HCT116 (cell line): ENCODE measurements around the gene TENM3. TPM values are rescaled to one million over a fixed set of nuclear protein-coding genes. Genes with fewer than 3 reads are reported as not detected.

Experiments used
- ATAC-seq: fragments of 200-7000 bp; cut with Tn5 transposase; 2 replicates; pipeline ENCODE4 v1.9.1; 2020; ENCODE audit warnings: mild to moderate bottlenecking, moderate library complexity
- BruUV-seq: library from RNA; stranded (reverse); fragments of 400-500 nt; replicated peaks from 2 replicates; lab custom pipeline; 2021; lab: Mats Ljungman, UMichigan
- CTCF ChIA-PET: fragments of 300-600 bp; sonication (Branson Sonifier 250); formaldehyde crosslinking; loops from one replicate; lab custom pipeline; 2021; ENCODE audit warnings: antibody characterized with exemption; lab: Charles Lee
- POLR2A ChIA-PET: fragments of 300-600, 350-600 bp; sonication (Branson Sonifier 250); formaldehyde crosslinking; loops from one replicate; lab custom pipeline; 2021; ENCODE audit warnings: antibody characterized with exemption; lab: Charles Lee
- RAD21 ChIA-PET, 2 experiments: fragments of 300-600 bp; sonication (Branson Sonifier 250); formaldehyde crosslinking; loops; one replicate each; lab custom pipeline; 2023; ENCODE audit warnings: low total read pairs in 2 of 2; ENCODE audit not compliant: uncharacterized antibody in 2 of 2, unreplicated experiment in 2 of 2, low non-redundant PET in 1 of 2; lab: Charles Lee
- DNase-seq: peaks from one replicate; pipeline ENCODE4 v3.0.0-alpha.2; 2010; ENCODE audit warnings: low read depth, low spot score
- H2AFZ ChIP-seq: fragments of 200-600 bp; shearing (Covaris generic), sonication (generic); 2 replicates; pipeline ENCODE4 v1.6.1; 2017; ENCODE audit warnings: low read depth, mixed run types, mixed read lengths, antibody characterized with exemption, low read length; ENCODE audit not compliant: poor library complexity, severe bottlenecking
- H3K27ac ChIP-seq: 2 replicates; pipeline ENCODE4 v1.5.1; 2012; ENCODE audit warnings: low read depth, low read length
- H3K27me3 ChIP-seq: fragments of 200-600 bp; sonication (generic); 2 replicates; pipeline ENCODE4 v1.6.1; 2016; ENCODE audit warnings: mixed run types, low read length, mixed read lengths; ENCODE audit not compliant: insufficient read depth
- H3K36me3 ChIP-seq, 2 experiments: fragments of 200-500 bp in 1 of 2; fragments of 200-600 bp in 1 of 2; sonication (Bioruptor generic) in 1 of 2; sonication (generic) in 1 of 2; 2 replicates each; pipeline versions ENCODE4 v1.5.1 to v1.6.1; 2014 to 2016; ENCODE audit warnings: low read length in 2 of 2, inconsistent platforms in 1 of 2, mixed read lengths in 1 of 2, mixed run types in 1 of 2; ENCODE audit not compliant: insufficient read depth in 2 of 2, control insufficient read depth in 1 of 2
- H3K4me1 ChIP-seq, 2 experiments: fragments of 200-600 bp in 1 of 2; sonication (generic) in 1 of 2; 2 replicates each; pipeline versions ENCODE4 v1.5.1 to v1.6.1; 2012 to 2017; ENCODE audit warnings: low read length in 2 of 2, inconsistent platforms in 1 of 2, mild to moderate bottlenecking in 1 of 2, mixed read lengths in 1 of 2, mixed run types in 1 of 2, moderate library complexity in 1 of 2; ENCODE audit not compliant: insufficient read depth in 2 of 2, control insufficient read depth in 1 of 2
- H3K4me2 ChIP-seq: fragments of 200-600 bp; sonication (generic); 2 replicates; pipeline ENCODE4 v1.6.1; 2017; ENCODE audit warnings: mixed run types, low read length, mixed read lengths
- H3K4me3 ChIP-seq, 2 experiments: fragments of 200-600 bp in 1 of 2; sonication (generic) in 1 of 2; replicated peaks in 1 of 2; 2 replicates each; pipeline ENCODE4 v1.5.1; 2011 to 2016; ENCODE audit warnings: low read length in 2 of 2, control low read depth in 1 of 2, low read depth in 1 of 2, mild to moderate bottlenecking in 1 of 2, mixed read lengths in 1 of 2, mixed run types in 1 of 2
- H3K79me2 ChIP-seq: fragments of 200-600 bp; sonication (generic); 2 replicates; pipeline ENCODE4 v1.6.1; 2017; ENCODE audit warnings: mild to moderate bottlenecking, mixed run types, low read length, moderate library complexity, mixed read lengths; ENCODE audit not compliant: insufficient read depth
- H3K9ac ChIP-seq: fragments of 200-600 bp; sonication (generic); 2 replicates; pipeline ENCODE4 v1.6.1; 2016; ENCODE audit warnings: low read length, mixed read lengths
- H3K9me2 ChIP-seq: fragments of 200-600 bp; sonication (generic), shearing (Covaris generic); 2 replicates; pipeline ENCODE4 v1.6.1; 2017; ENCODE audit warnings: mixed run types, mild to moderate bottlenecking, moderate library complexity; ENCODE audit not compliant: insufficient read depth
- H3K9me3 ChIP-seq, 2 experiments: fragments of 200-500 bp in 1 of 2; fragments of 200-600 bp in 1 of 2; sonication (Bioruptor generic) in 1 of 2; sonication (generic) in 1 of 2; 2 replicates each; pipeline ENCODE4 v1.6.1; 2014 to 2017; ENCODE audit warnings: low read length in 2 of 2, mixed read lengths in 2 of 2, inconsistent platforms in 1 of 2, low read depth in 1 of 2, mild to moderate bottlenecking in 1 of 2, mixed run types in 1 of 2, moderate library complexity in 1 of 2; ENCODE audit not compliant: control insufficient read depth in 1 of 2, insufficient read depth in 1 of 2
- H4K20me1 ChIP-seq: fragments of 200-600 bp; sonication (generic), shearing (Covaris generic); 2 replicates; pipeline ENCODE4 v1.6.1; 2017; ENCODE audit warnings: mixed run types, mild to moderate bottlenecking, moderate library complexity; ENCODE audit not compliant: insufficient read depth
- POLR2A ChIP-seq: IDR thresholded peaks from 2 replicates; pipeline ENCODE4 v1.7.0; 2011; ENCODE audit warnings: borderline replicate concordance; ENCODE audit not compliant: insufficient read depth, insufficient read length; ENCODE audit errors: extremely low read depth
- SIN3A ChIP-seq: IDR thresholded peaks from 2 replicates; pipeline ENCODE4 v1.6.1; 2012; ENCODE audit warnings: low read depth
- SRF ChIP-seq: IDR thresholded peaks from 2 replicates; pipeline ENCODE4 v1.6.1; 2012; ENCODE audit warnings: low read depth
- ZNF274 ChIP-seq: fragments of 200-500 bp; sonication (Bioruptor generic); IDR thresholded peaks from 2 replicates; pipeline ENCODE4 v1.6.1; 2014; ENCODE audit warnings: mild to moderate bottlenecking, low read depth, low read length, inconsistent platforms
- intact Hi-C: fragments of 100-400 bp; cut with micrococcal nuclease; formaldehyde crosslinking; loops from 2 replicates; pipeline ENCODE4 v1.10.0; 2022
- total RNA-seq: library from RNA; stranded (reverse); gene quantifications from one replicate; pipeline ENCODE4 v1.2.1, GENCODE V29; 2021; ENCODE audit not compliant: unreplicated experiment

The TENM3 gene
- total RNA-seq, 1 experiment from 2014 or later: 0.54 TPM

DNA sequence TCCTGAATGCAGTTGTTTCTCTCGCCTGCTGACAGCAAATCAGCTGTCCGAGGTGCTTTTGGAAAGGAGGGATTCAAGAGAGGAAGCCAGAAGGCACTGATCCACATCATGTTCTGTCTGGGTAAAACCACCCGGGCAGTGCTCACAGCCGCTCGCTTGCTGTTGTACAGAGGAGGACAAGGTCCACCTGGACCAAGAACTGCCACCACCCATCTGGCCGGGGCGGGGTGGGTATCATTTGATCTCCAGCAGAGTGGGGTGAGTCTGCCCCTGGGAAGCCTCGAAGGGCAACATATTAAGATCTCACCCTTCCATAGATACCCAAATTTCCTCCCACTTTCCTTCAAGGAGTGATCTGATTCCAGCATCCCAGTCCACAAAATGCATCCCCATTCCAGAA, 560.9 kb downstream of the TENM3 start:
- no peaks in the 10 kb centered on the region for H3K79me2 ChIP-seq
- ATAC-seq (no peak), DNase-seq (no peak)
- no TSS peak for BruUV-seq
- no peaks in the 10 kb centered on the region for H4K20me1 ChIP-seq
- no peak overlapping the region for H3K27ac ChIP-seq
- H3K4me2 ChIP-seq: no peak overlapping the region
- H2AFZ ChIP-seq: no peak overlapping the region
- H3K4me3 ChIP-seq: no peak overlapping the region
- ChIA-PET POLR2A (no interaction called here), CTCF (no interaction called here), RAD21 (no interaction called here)
- no peaks in the 10 kb centered on the region for H3K36me3 ChIP-seq
- no peaks in the 10 kb centered on the region for H3K27me3 ChIP-seq
- peaks cover 4 to 11% of the 10 kb centered on the region in 2 experiments; a peak in 2 of 4 replicates for H3K4me1 ChIP-seq
- no peak overlapping the region for H3K9ac ChIP-seq
- no peak for TF ChIP-seq POLR2A
- no peak for TF ChIP-seq SRF
- no peaks in the 10 kb centered on the region for H3K9me2 ChIP-seq
- H3K9me3 ChIP-seq: no peaks in the 10 kb centered on the region
- intact Hi-C loops: loop anchor here (10.0 kb wide), 1 partner anchor 461 kb away; no protein-coding TSS in a partner anchor

GRCh38 chr4:182805321-182805720, 562.1 kb downstream of the TENM3 start:
- H3K27ac ChIP-seq: no peak overlapping the region
- H3K4me1 ChIP-seq: peaks cover 4 to 20% of the 10 kb centered on the region in 2 experiments; a peak in 2 of 4 replicates
- no peaks in the 10 kb centered on the region for H3K27me3 ChIP-seq
- TF ChIP-seq ZNF274 (no peak), SIN3A (no peak)
- H2AFZ ChIP-seq: no peak overlapping the region
- no peaks in the 10 kb centered on the region for H3K9me2 ChIP-seq
- no peaks in the 10 kb centered on the region for H3K79me2 ChIP-seq
- ChIA-PET RAD21 (no interaction called here), POLR2A (no interaction called here), CTCF (no interaction called here)
- intact Hi-C loops: loop anchor here (5.0 to 10.0 kb wide), 2 partner anchors 459 to 1503 kb away; no protein-coding TSS in a partner anchor
- H3K9ac ChIP-seq: no peak overlapping the region
- ATAC-seq (no peak), DNase-seq (no peak)
- no peaks in the 10 kb centered on the region for H4K20me1 ChIP-seq
- no peak overlapping the region for H3K4me2 ChIP-seq
- H3K4me3 ChIP-seq: no peak overlapping the region
- H3K36me3 ChIP-seq: no peaks in the 10 kb centered on the region
- BruUV-seq: no TSS peak
- H3K9me3 ChIP-seq: no peaks in the 10 kb centered on the region
